GM19351 (cell line): Measurements from ENCODE around the gene USH2A.
"Not testable (repeated sequence)": the region's sequence is repeated elsewhere in the genome, so short reads cannot be mapped to it uniquely, and the experiment has no call there.

ENCODE experiments used
- ATAC-seq: cut with Tn5 transposase; IDR thresholded peaks from one replicate; pipeline ENCODE4 v1.9.1; 2021; ENCODE audit warnings: mild to moderate bottlenecking, moderate library complexity; ENCODE audit not compliant: unreplicated experiment

Gene USH2A

GRCh38 chr1:216145451-216146018 lies 277.7 kb downstream of the USH2A start:
- ATAC-seq, result not testable (repeated sequence)

- ATAC-seq, result no peak
Observed at GRCh38 chr1:216144661-216145450, 278.4 kb downstream of the USH2A start.

GRCh38 chr1:216142921-216143320 lies 280.3 kb downstream of the USH2A start:
- no peak for ATAC-seq

- ATAC-seq, result no peak
Observed at GRCh38 chr1:216140730-216141524, 282.3 kb downstream of the USH2A start.

GRCh38 chr1:216124192-216124781 lies 299.0 kb downstream of the USH2A start:
- no peak for ATAC-seq

- ATAC-seq, result no peak
Observed at GRCh38 chr1:216123446-216124191, 299.6 kb downstream of the USH2A start.

- ATAC-seq, result peak; percentile 88
Observed at GRCh38 chr1:216119600-216119999, 303.6 kb downstream of the USH2A start.

GRCh38 chr1:216114180-216114579 lies 309.1 kb downstream of the USH2A start:
- ATAC-seq, result no peak

- ATAC-seq, result no peak
Observed at GRCh38 chr1:216113181-216113580, 310.1 kb downstream of the USH2A start.

GRCh38 chr1:216111842-216112241 lies 311.4 kb downstream of the USH2A start:
- no peak for ATAC-seq

GRCh38 chr1:216095400-216095799 lies 327.8 kb downstream of the USH2A start:
- no peak for ATAC-seq

GRCh38 chr1:216090556-216090955 lies 332.7 kb downstream of the USH2A start:
- ATAC-seq, result no peak

- no peak for ATAC-seq
Observed at GRCh38 chr1:216086678-216087077, 336.6 kb downstream of the USH2A start.

GRCh38 chr1:216081445-216081844 lies 341.8 kb downstream of the USH2A start:
- no peak for ATAC-seq

- no peak for ATAC-seq
Observed at GRCh38 chr1:216076751-216077150, 346.5 kb downstream of the USH2A start.

- no peak for ATAC-seq
Observed at GRCh38 chr1:216075339-216075738, 347.9 kb downstream of the USH2A start.

- ATAC-seq, result no peak
Observed at GRCh38 chr1:216073793-216074595, 349.3 kb downstream of the USH2A start.

GRCh38 chr1:216071262-216071661 lies 352.0 kb downstream of the USH2A start:
- ATAC-seq, result no peak

- no peak for ATAC-seq
Observed at GRCh38 chr1:216064643-216065042, 358.6 kb downstream of the USH2A start.

- no peak for ATAC-seq
Observed at GRCh38 chr1:216057947-216058346, 365.3 kb downstream of the USH2A start.
